Stimulated activated CD8-positive, alpha-beta memory T cell treated with anti-CD3 and anti-CD28 coated beads, Interleukin-15, amount 100 ng/mL, for 1 hour (primary cell): ENCODE data around the gene AOC1.
"Not testable (repeated sequence)": the region's sequence is repeated elsewhere in the genome, so short reads cannot be mapped to it uniquely, and the experiment has no call there.

Experiments
- DNase-seq: peaks from one replicate; pipeline ENCODE4 v3.0.0-alpha.2; 2020; ENCODE audit warnings: low read depth

Gene AOC1

GRCh38 chr7:150897502-150898474, 45.5 kb downstream of the AOC1 start:
- DNase-seq, result no peak

- peak; percentile 65 for DNase-seq
Measured at GRCh38 chr7:150898475-150899011, 46.2 kb downstream of the AOC1 start.

- no peak for DNase-seq
Measured at GRCh38 chr7:150900675-150901074, 48.4 kb downstream of the AOC1 start.

GRCh38 chr7:150901160-150902035, 49.1 kb downstream of the AOC1 start:
- DNase-seq, result no peak

- no peak for DNase-seq
Measured at GRCh38 chr7:150902078-150903033, 50.0 kb downstream of the AOC1 start.

GRCh38 chr7:150903606-150904005, 51.3 kb downstream of the AOC1 start:
- no peak for DNase-seq

- DNase-seq, result no peak
Measured at GRCh38 chr7:150904011-150904909, 51.9 kb downstream of the AOC1 start.

- DNase-seq, result no peak
Measured at GRCh38 chr7:150908173-150908572, 55.9 kb downstream of the AOC1 start.

GRCh38 chr7:150909200-150909995, 57.1 kb downstream of the AOC1 start:
- DNase-seq, result no peak

- not testable (repeated sequence) for DNase-seq
Measured at GRCh38 chr7:150910305-150910995, 58.1 kb downstream of the AOC1 start.

- no peak for DNase-seq
Measured at GRCh38 chr7:150910996-150911422, 58.7 kb downstream of the AOC1 start.
